HG02678 (cell line): Measurements from ENCODE around the gene TPP2.

Source experiments
- ATAC-seq: cut with Tn5 transposase; IDR thresholded peaks from one replicate; pipeline ENCODE4 v1.9.1; 2021; ENCODE audit warnings: mild to moderate bottlenecking, moderate library complexity; ENCODE audit not compliant: unreplicated experiment

Gene TPP2

GRCh38 chr13:102651892-102652291, 55.1 kb downstream of the TPP2 start:
- no peak for ATAC-seq

- ATAC-seq: no peak
These were observed 58.0 kb downstream of the TPP2 start for GRCh38 chr13:102654756-102655155.

GRCh38 chr13:102657630-102658029, 60.8 kb downstream of the TPP2 start:
- ATAC-seq: no peak

- ATAC-seq: no peak
These were observed 61.9 kb downstream of the TPP2 start for GRCh38 chr13:102658660-102659059.

GRCh38 chr13:102659168-102659713, 62.5 kb downstream of the TPP2 start:
- no peak for ATAC-seq

- ATAC-seq: no peak
These were observed 70.2 kb downstream of the TPP2 start for GRCh38 chr13:102667023-102667422.

- no peak for ATAC-seq
These were observed 71.1 kb downstream of the TPP2 start for GRCh38 chr13:102667911-102668310.

- ATAC-seq: no peak
These were observed 73.3 kb downstream of the TPP2 start for GRCh38 chr13:102670130-102670529.

GRCh38 chr13:102675115-102675514, 78.3 kb downstream of the TPP2 start:
- no peak for ATAC-seq

- no peak for ATAC-seq
These were observed 80.3 kb downstream of the TPP2 start for GRCh38 chr13:102677122-102677521.

GRCh38 chr13:102678339-102679107, 81.7 kb downstream of the TPP2 start:
- no peak for ATAC-seq

GRCh38 chr13:102679449-102680132, 82.8 kb downstream of the TPP2 start:
- ATAC-seq: no peak

GRCh38 chr13:102680133-102680717, 83.4 kb downstream of the TPP2 start:
- ATAC-seq: no peak

GRCh38 chr13:102680842-102681740, 84.3 kb downstream of the TPP2 start:
- ATAC-seq: no peak

- ATAC-seq: no peak
These were observed 85.4 kb downstream of the TPP2 start for GRCh38 chr13:102682211-102682610.

- ATAC-seq: no peak
These were observed 85.9 kb downstream of the TPP2 start for GRCh38 chr13:102682727-102683126.

- ATAC-seq: no peak
These were observed 86.9 kb downstream of the TPP2 start for GRCh38 chr13:102683637-102684036.

GRCh38 chr13:102686024-102686423, 89.2 kb downstream of the TPP2 start:
- no peak for ATAC-seq

GRCh38 chr13:102687520-102687919, 90.7 kb downstream of the TPP2 start:
- ATAC-seq: no peak

- no peak for ATAC-seq
These were observed 91.7 kb downstream of the TPP2 start for GRCh38 chr13:102688306-102688973.
